BE2C (cell line): ENCODE data around the gene CACNA1F.

Experiments
- DNase-seq: peaks from one replicate; pipeline ENCODE4 v3.0.0-alpha.2; 2020
- H3K27me3 ChIP-seq: fragments of 250-450 bp; sonication (Bioruptor Pico); 2 replicates; pipeline ENCODE4 v1.5.1; 2020; ENCODE audit warnings: mild to moderate bottlenecking
- H3K36me3 ChIP-seq: fragments of 250-450 bp; sonication (Bioruptor Pico); 2 replicates; pipeline ENCODE4 v1.5.1; 2020; ENCODE audit warnings: mild to moderate bottlenecking
- H3K4me1 ChIP-seq: fragments of 250-450 bp; sonication (Bioruptor Pico); 2 replicates; pipeline ENCODE4 v1.5.1; 2020
- H3K4me3 ChIP-seq: 2 replicates; pipeline ENCODE4 v1.5.1; 2011; ENCODE audit warnings: low read depth, low read length
- H3K9me3 ChIP-seq: fragments of 250-450 bp; sonication (Bioruptor Pico); 2 replicates; pipeline ENCODE4 v1.5.1; 2020
- CTCF ChIP-seq: IDR thresholded peaks from 2 replicates; pipeline ENCODE4 v1.5.1; 2012; ENCODE audit warnings: mild to moderate bottlenecking, low read depth, low read length

CACNA1F gene

GRCh38 chrX:49189606-49190005 lies 43.5 kb downstream of the CACNA1F start:
- H3K4me1 ChIP-seq, result no peaks in the 10 kb centered on the region
- no peak overlapping the region for H3K4me3 ChIP-seq
- no peak for DNase-seq
- H3K36me3 ChIP-seq, result no peaks in the 10 kb centered on the region; the same call in 1 of the 2 replicates
- TF ChIP-seq CTCF, result no peak
- H3K27me3 ChIP-seq, result no peaks in the 10 kb centered on the region
- no peaks in the 10 kb centered on the region for H3K9me3 ChIP-seq

GRCh38 chrX:49188468-49189076 lies 44.6 kb downstream of the CACNA1F start:
- no peak overlapping the region for H3K4me3 ChIP-seq

DNA sequence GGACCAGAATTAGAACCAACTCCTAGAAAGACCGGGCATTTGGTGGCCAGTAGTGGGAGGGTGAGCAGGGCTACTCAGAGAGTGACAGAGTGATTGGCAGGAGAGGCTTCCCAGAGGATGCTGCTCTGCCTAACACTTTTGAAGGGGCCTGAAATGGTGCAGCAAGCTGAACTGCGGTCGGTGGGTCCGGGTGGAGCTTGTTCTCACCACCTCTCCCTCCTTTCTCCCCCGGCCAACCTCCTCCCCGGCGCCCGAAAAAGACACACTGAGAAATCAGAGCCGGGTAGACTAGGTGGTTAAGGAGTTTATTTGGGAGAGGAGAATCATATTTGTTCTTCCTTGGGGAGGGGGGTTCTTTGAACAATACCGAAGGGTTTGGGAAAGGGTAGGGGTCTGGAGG lies 45.6 kb downstream of the CACNA1F start:
- Histone ChIP-seq H3K36me3 (no peaks in the 10 kb centered on the region), H3K9me3 (no peaks in the 10 kb centered on the region), H3K4me1 (no peaks in the 10 kb centered on the region; the same call in 1 of the 2 replicates), H3K4me3 (no peak overlapping the region), H3K27me3 (no peaks in the 10 kb centered on the region)
- DNase-seq, result no peak
- TF ChIP-seq CTCF, result no peak

More at GRCh38 chrX:49188468-49189076, 44.6 kb downstream of the CACNA1F start:
- H3K27me3 ChIP-seq, result no peaks in the 10 kb centered on the region
- no peaks in the 10 kb centered on the region; the same call in 1 of the 2 replicates for H3K36me3 ChIP-seq
- DNase-seq, result no peak
- no peaks in the 10 kb centered on the region for H3K9me3 ChIP-seq
- H3K4me1 ChIP-seq, result no peaks in the 10 kb centered on the region; the same call in 1 of the 2 replicates
- TF ChIP-seq CTCF, result no peak

- Histone ChIP-seq H3K9me3 (no peaks in the 10 kb centered on the region), H3K4me3 (no peak overlapping the region)
- no peak for TF ChIP-seq CTCF
Observed at GRCh38 chrX:49187028-49187394, 46.1 kb downstream of the CACNA1F start.

DNA sequence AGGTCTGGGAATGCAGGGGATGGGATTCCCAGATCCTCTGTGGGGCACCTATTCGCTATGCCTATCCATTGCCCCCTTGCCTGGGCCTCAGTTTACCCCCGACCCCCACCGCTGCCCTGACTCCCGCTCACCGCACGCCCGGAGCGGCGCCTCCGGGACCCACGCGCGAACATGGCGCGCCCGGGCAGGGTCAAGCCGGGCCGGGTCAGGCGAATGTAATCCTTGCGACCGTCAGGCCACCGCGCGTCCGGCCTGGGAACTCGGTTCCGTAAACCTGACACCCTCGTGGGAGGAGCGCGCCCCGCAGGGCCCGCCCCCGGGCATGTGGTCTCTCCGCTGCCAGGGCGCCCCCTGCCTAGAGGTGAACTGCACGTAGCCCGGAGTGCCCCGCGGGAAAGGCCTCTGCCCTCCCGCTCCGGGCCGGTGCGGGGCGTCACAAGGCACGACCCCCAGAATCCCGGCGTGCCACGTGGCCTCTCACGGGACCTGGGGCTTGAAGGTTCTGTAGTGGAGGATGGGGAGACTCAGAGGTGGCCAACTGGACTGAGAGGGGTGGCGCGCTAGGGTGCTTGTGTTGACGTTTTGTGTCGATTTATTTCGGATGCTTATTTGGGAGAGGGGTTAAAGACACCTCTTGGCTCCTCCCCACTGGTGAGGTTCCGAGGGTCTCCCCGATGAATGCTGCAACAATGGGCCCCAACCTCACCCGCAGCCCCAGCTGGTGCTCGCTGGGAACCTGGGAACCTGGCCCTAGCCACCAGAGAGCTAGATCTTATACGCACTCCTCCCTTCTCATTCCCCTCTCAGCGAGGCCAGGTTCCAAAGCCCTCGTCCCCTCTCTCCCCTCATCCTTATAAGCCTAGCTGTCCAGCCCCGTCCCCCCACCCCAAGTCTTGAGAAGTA lies 46.8 kb downstream of the CACNA1F start, which contains the start of gene PRICKLE3:
Gene PRICKLE3, minus strand, starts transcription at position 249 of the 903 bp plus-strand sequence. Its CDS starts 76 bp downstream, at position 173.
- no peaks in the 10 kb centered on the region for H3K36me3 ChIP-seq
- TF ChIP-seq CTCF, result no peak
- no peaks in the 10 kb centered on the region for H3K9me3 ChIP-seq
- H3K4me1 ChIP-seq, result no peaks in the 10 kb centered on the region; the same call in 1 of the 2 replicates
- H3K4me3 ChIP-seq, result no peak within 1 kb of the TSS
- no peaks in the 10 kb centered on the region for H3K27me3 ChIP-seq
- DNase-seq, result no peak

More at GRCh38 chrX:49187028-49187394, 46.1 kb downstream of the CACNA1F start:
- no peaks in the 10 kb centered on the region for H3K27me3 ChIP-seq
- no peaks in the 10 kb centered on the region; the same call in 1 of the 2 replicates for H3K4me1 ChIP-seq
- no peaks in the 10 kb centered on the region for H3K36me3 ChIP-seq
- no peak for DNase-seq
